H9 (cell line): ENCODE measurements around the gene HPS4. TPM values are rescaled to one million over a fixed set of nuclear protein-coding genes. Genes with fewer than 3 reads are reported as not detected.

Source experiments
- DNase-seq: peaks from one replicate; pipeline ENCODE4 v3.0.0-alpha.2; 2017
- H2AFZ ChIP-seq: one replicate; pipeline ENCODE4 v1.6.1; 2013; ENCODE audit warnings: mild to moderate bottlenecking, low read length, control low read depth, moderate library complexity
- H2AK5ac ChIP-seq: 2 replicates; pipeline ENCODE4 v1.6.1; 2013; ENCODE audit warnings: low read length, control low read depth, mixed read lengths; ENCODE audit not compliant: insufficient read length
- H2BK120ac ChIP-seq: one replicate; pipeline ENCODE4 v1.6.1; 2013; ENCODE audit warnings: low read depth, mild to moderate bottlenecking, low read length, control low read depth, inconsistent platforms; ENCODE audit not compliant: poor library complexity, severe bottlenecking
- H2BK12ac ChIP-seq: 2 replicates; pipeline ENCODE4 v1.6.1; 2013; ENCODE audit warnings: low read length, control low read depth, mixed read lengths, low read depth; ENCODE audit not compliant: insufficient read length
- H2BK15ac ChIP-seq: 2 replicates; pipeline ENCODE4 v1.6.1; 2013; ENCODE audit warnings: low read depth, low read length, control low read depth
- H2BK20ac ChIP-seq: one replicate; pipeline ENCODE4 v1.6.1; 2013; ENCODE audit warnings: low read depth, mild to moderate bottlenecking, low read length, control low read depth, inconsistent platforms; ENCODE audit not compliant: poor library complexity, severe bottlenecking
- H2BK5ac ChIP-seq: 2 replicates; pipeline ENCODE4 v1.6.1; 2013; ENCODE audit warnings: low read length, control low read depth, mixed read lengths; ENCODE audit not compliant: insufficient read length
- H3K14ac ChIP-seq: 2 replicates; pipeline ENCODE4 v1.6.1; 2013; ENCODE audit warnings: low read length, control low read depth; ENCODE audit not compliant: insufficient read depth
- H3K18ac ChIP-seq: 2 replicates; pipeline ENCODE4 v1.6.1; 2013; ENCODE audit warnings: low read depth, mild to moderate bottlenecking, mixed read lengths, low read length, control low read depth; ENCODE audit not compliant: insufficient read length
- H3K23ac ChIP-seq: 2 replicates; pipeline ENCODE4 v1.6.1; 2013; ENCODE audit warnings: low read length, control low read depth, mixed read lengths, low read depth; ENCODE audit not compliant: insufficient read length
- H3K23me2 ChIP-seq: 2 replicates; pipeline ENCODE4 v1.6.1; 2013; ENCODE audit warnings: low read depth, mild to moderate bottlenecking, mixed read lengths, low read length, control low read depth; ENCODE audit not compliant: insufficient read length, poor library complexity, severe bottlenecking
- H3K27ac ChIP-seq: 2 replicates; pipeline ENCODE4 v1.5.1; 2013; ENCODE audit warnings: low read length, control low read depth, mixed read lengths, low read depth; ENCODE audit not compliant: insufficient read length
- H3K27me3 ChIP-seq: 2 replicates; pipeline ENCODE4 v1.6.1; 2013; ENCODE audit warnings: low read length, control low read depth, inconsistent platforms; ENCODE audit not compliant: insufficient read depth
- H3K4ac ChIP-seq: 2 replicates; pipeline ENCODE4 v1.6.1; 2013; ENCODE audit warnings: low read depth, mild to moderate bottlenecking, control low read depth, inconsistent platforms, low read length, moderate library complexity
- H3K4me1 ChIP-seq: 2 replicates; pipeline ENCODE4 v1.6.1; 2013; ENCODE audit warnings: low read length, control low read depth, inconsistent platforms; ENCODE audit not compliant: insufficient read depth
- H3K4me2 ChIP-seq: 2 replicates; pipeline ENCODE4 v1.6.1; 2013; ENCODE audit warnings: low read length, control low read depth, mixed read lengths; ENCODE audit not compliant: insufficient read length, insufficient read depth
- H3K56ac ChIP-seq: 2 replicates; pipeline ENCODE4 v1.6.1; 2013; ENCODE audit warnings: low read depth, mild to moderate bottlenecking, mixed read lengths, low read length, control low read depth; ENCODE audit not compliant: insufficient read length
- H3K79me1 ChIP-seq: 2 replicates; pipeline ENCODE4 v1.6.1; 2013; ENCODE audit warnings: low read depth, mild to moderate bottlenecking, moderate library complexity, low read length, control low read depth, inconsistent platforms; ENCODE audit not compliant: insufficient read depth, poor library complexity, severe bottlenecking
- H3K79me2 ChIP-seq: 2 replicates; pipeline ENCODE4 v1.6.1; 2013; ENCODE audit warnings: low read length, control low read depth, inconsistent platforms; ENCODE audit not compliant: insufficient read depth
- H3K9ac ChIP-seq: 2 replicates; pipeline ENCODE4 v1.6.1; 2013; ENCODE audit warnings: low read length, control low read depth, mixed read lengths; ENCODE audit not compliant: insufficient read length; ENCODE audit errors: extremely low read depth
- H3K9me3 ChIP-seq: one replicate; pipeline ENCODE4 v1.6.1; 2013; ENCODE audit warnings: low read depth, low read length, inconsistent platforms; ENCODE audit not compliant: control insufficient read depth
- H3T11ph ChIP-seq: one replicate; pipeline ENCODE4 v1.6.1; 2013; ENCODE audit warnings: mild to moderate bottlenecking, low read length, control low read depth, inconsistent platforms
- H4K20me1 ChIP-seq: one replicate; pipeline ENCODE4 v1.6.1; 2013; ENCODE audit not compliant: control insufficient read depth, insufficient read length, insufficient read depth
- H4K5ac ChIP-seq: 2 replicates; pipeline ENCODE4 v1.6.1; 2013; ENCODE audit warnings: low read depth, mild to moderate bottlenecking, mixed read lengths, low read length, control low read depth; ENCODE audit not compliant: insufficient read length
- H4K8ac ChIP-seq: replicated peaks from 2 replicates; pipeline ENCODE4 v1.6.1; 2013; ENCODE audit warnings: low read length, control low read depth, mixed read lengths, low read depth; ENCODE audit not compliant: insufficient read length
- H4K91ac ChIP-seq: 2 replicates; pipeline ENCODE4 v1.6.1; 2013; ENCODE audit warnings: low read depth, mild to moderate bottlenecking, moderate library complexity, mixed read lengths, low read length, control low read depth; ENCODE audit not compliant: insufficient read length
- H3K27ac Mint-ChIP-seq, 3 experiments: 2 replicates in 2 of 3; 3 replicates in 1 of 3; pipeline ENCODE4 v1.8.0; 2020 to 2021; ENCODE audit warnings: mixed read lengths in 3 of 3, mild to moderate bottlenecking in 1 of 3, moderate library complexity in 1 of 3
- H3K27me3 Mint-ChIP-seq: 2 replicates; pipeline ENCODE4 v1.8.0; 2021; ENCODE audit warnings: low read depth, mild to moderate bottlenecking, moderate library complexity, mixed read lengths
- H3K36me3 Mint-ChIP-seq, 3 experiments: 2 replicates in 2 of 3; 3 replicates in 1 of 3; pipeline ENCODE4 v1.8.0; 2020 to 2021; ENCODE audit warnings: low read depth in 3 of 3, mixed read lengths in 3 of 3; ENCODE audit not compliant: insufficient read depth in 1 of 3
- H3K4me1 Mint-ChIP-seq, 2 experiments: 2 replicates each; pipeline ENCODE4 v1.8.0; 2020; ENCODE audit warnings: mixed read lengths in 2 of 2
- H3K4me3 Mint-ChIP-seq, 2 experiments: 2 replicates in 1 of 2; 3 replicates in 1 of 2; pipeline ENCODE4 v1.8.0; 2020 to 2021; ENCODE audit warnings: mild to moderate bottlenecking in 2 of 2, mixed read lengths in 2 of 2, moderate library complexity in 1 of 2
- H3K9me3 Mint-ChIP-seq, 2 experiments: 2 replicates in 1 of 2; 3 replicates in 1 of 2; pipeline ENCODE4 v1.8.0; 2020; ENCODE audit warnings: mild to moderate bottlenecking in 2 of 2, mixed read lengths in 2 of 2, moderate library complexity in 1 of 2
- CTCF ChIP-seq: fragments of 200-600 bp; sonication (generic); conservative IDR thresholded peaks from 3 replicates; pipeline ENCODE4 v1.8.0; 2021; ENCODE audit warnings: antibody characterized with exemption, mild to moderate bottlenecking
- WGBS: extraction: QIAGEN DNeasy Blood & Tissue Kit; methylation state at CpG from one replicate; pipeline ENCODE4 v1.1.7; 2013; ENCODE audit warnings: missing lambda C conversion rate, low lambda C conversion rate, mixed read lengths; ENCODE audit not compliant: insufficient read length; ENCODE audit errors: extremely low coverage; 5-methylcytosine and 5-hydroxymethylcytosine counted together
- total RNA-seq: library from RNA; stranded (reverse); gene quantifications from 2 replicates; pipeline ENCODE4 v1.2.1, GENCODE V29; 2021

Gene HPS4
- total RNA-seq, 1 experiment from 2014 or later, result 26.2 TPM

- H3K4me1 Mint-ChIP-seq, result peaks cover 20 to 24% of the 10 kb centered on the region in 2 experiments
- Histone ChIP-seq H3K4ac (no peak within 1 kb of the TSS), H2BK120ac (no peak within 1 kb of the TSS), H3K79me1 (no peaks in the 10 kb centered on the region), H3K4me2 (peak within 1 kb of the TSS; percentile 94), H3K23me2 (peaks cover 10% of the 10 kb centered on the region), H3K27me3 (no peaks in the 10 kb centered on the region), H4K8ac (no peak within 1 kb of the TSS), H4K20me1 (no peaks in the 10 kb centered on the region), H2AFZ (no peak within 1 kb of the TSS), H2BK12ac (no peak within 1 kb of the TSS), H4K5ac (no peak within 1 kb of the TSS), H3K9me3 (no peaks in the 10 kb centered on the region), H3T11ph (no peak within 1 kb of the TSS), H3K9ac (peak within 1 kb of the TSS; percentile 88), H3K56ac (no peak within 1 kb of the TSS), H3K23ac (no peak within 1 kb of the TSS), H4K91ac (no peak within 1 kb of the TSS), H3K18ac (no peak within 1 kb of the TSS), H3K14ac (peak within 1 kb of the TSS; percentile 65; the same call in 1 of the 2 replicates), H3K4me1 (peaks cover 3% of the 10 kb centered on the region), H3K27ac (no peak within 1 kb of the TSS), H2AK5ac (no peak within 1 kb of the TSS), H2BK20ac (no peak within 1 kb of the TSS), H2BK15ac (no peak within 1 kb of the TSS), H2BK5ac (no peak within 1 kb of the TSS), H3K79me2 (peaks cover 3% of the 10 kb centered on the region; the same call in 1 of the 2 replicates)
- peak within 1 kb of the TSS; percentile 100 for H3K4me3 Mint-ChIP-seq
- peak within 1 kb of the TSS; percentile 98 to 99 (median 99) for H3K27ac Mint-ChIP-seq
- peak; percentile 97 for DNase-seq
- peaks cover 10 to 27% (median 17%) of the 10 kb centered on the region in 3 experiments; a peak in 6 of 7 replicates for H3K36me3 Mint-ChIP-seq
- WGBS, result no CpG with 5 or more reads among the region's 40 CpGs
- H3K27me3 Mint-ChIP-seq, result no peaks in the 10 kb centered on the region
- peak; percentile 48 for TF ChIP-seq CTCF
- H3K9me3 Mint-ChIP-seq, result no peaks in the 10 kb centered on the region
Observed at GRCh38 chr22:26512149-26512793, 28.7 kb upstream of the HPS4 start, which contains the start of gene TFIP11. TSS of gene TFIP11 (minus strand) at chr22:26512473. CDS start at chr22:26510272, 2,201 bp downstream.
